ENCODE results near the gene KANSL2.

GRCh38 chr12:48615681-48616080 is 66.4 kb downstream of the KANSL2 start:
- TF ChIP-seq CTCF (IDR thresholded peaks at IDR 0.05; ENCODE audit: insufficient read depth, low read length): no peak
- no peak for TF ChIP-seq POLR2AphosphoS5 (IDR thresholded peaks at IDR 0.05; ENCODE audit: low read depth)
- no peak for TF ChIP-seq REST (IDR thresholded peaks at IDR 0.05; ENCODE audit: insufficient replicate concordance, low read depth)
